Suppressor macrophage treated with lipopolysaccharide for 1 hour (primary cell): ENCODE measurements around the gene MESP1.

ENCODE experiments used
- DNase-seq, 3 donors: peaks; one replicate each; pipeline ENCODE4 v3.0.0-alpha.2; 2020 to 2022

Gene MESP1

GRCh38 chr15:89755701-89756100, 4.7 kb upstream of the MESP1 start:
- no peak for DNase-seq

GRCh38 chr15:89754361-89755154, 3.5 kb upstream of the MESP1 start:
- no peak for DNase-seq

- no peak for DNase-seq
These were observed 2.8 kb upstream of the MESP1 start for GRCh38 chr15:89753855-89754254.

- no peak for DNase-seq
These were observed 699 bp upstream of the MESP1 start for GRCh38 chr15:89751748-89752147.

- peak in 1 of 3 donors; percentile 20 for DNase-seq
These were observed 994 bp downstream of the MESP1 start for GRCh38 chr15:89749951-89750559.

GRCh38 chr15:89749526-89749925, 1.5 kb downstream of the MESP1 start:
- DNase-seq = no peak

GRCh38 chr15:89749054-89749453, 2.0 kb downstream of the MESP1 start:
- DNase-seq = no peak

- no peak for DNase-seq
These were observed 3.1 kb downstream of the MESP1 start for GRCh38 chr15:89747708-89748682.

- DNase-seq = no peak
These were observed 4.7 kb downstream of the MESP1 start for GRCh38 chr15:89746386-89746780.

GRCh38 chr15:89745768-89746167, 5.3 kb downstream of the MESP1 start:
- no peak for DNase-seq

- no peak for DNase-seq
These were observed 5.9 kb downstream of the MESP1 start for GRCh38 chr15:89745131-89745530.

GRCh38 chr15:89743594-89743993, 7.5 kb downstream of the MESP1 start:
- DNase-seq = no peak

- no peak for DNase-seq
These were observed 8.0 kb downstream of the MESP1 start for GRCh38 chr15:89743011-89743410.

- peak; percentile 69 to 78 (median 70) for DNase-seq
These were observed 10.9 kb downstream of the MESP1 start for GRCh38 chr15:89740137-89740536.

GRCh38 chr15:89735773-89736172, 15.3 kb downstream of the MESP1 start:
- DNase-seq = no peak

- no peak for DNase-seq
These were observed 18.4 kb downstream of the MESP1 start for GRCh38 chr15:89732451-89733172.

GRCh38 chr15:89731275-89731674, 19.8 kb downstream of the MESP1 start:
- no peak for DNase-seq

- DNase-seq = no peak
These were observed 22.8 kb downstream of the MESP1 start for GRCh38 chr15:89728254-89728653.

- peak in 1 of 3 donors; percentile 3 for DNase-seq
These were observed 26.0 kb downstream of the MESP1 start for GRCh38 chr15:89725064-89725463.

GRCh38 chr15:89724621-89725020, 26.4 kb downstream of the MESP1 start:
- no peak for DNase-seq

GRCh38 chr15:89723031-89723430, 28.0 kb downstream of the MESP1 start:
- DNase-seq = no peak

- DNase-seq = peak in 1 of 3 donors; percentile 6
These were observed 36.3 kb downstream of the MESP1 start for GRCh38 chr15:89714775-89715174.

GRCh38 chr15:89707577-89707976, 43.5 kb downstream of the MESP1 start:
- no peak for DNase-seq
